Measurements from ENCODE around the gene RAB12. TPM values are rescaled to one million over a fixed set of nuclear protein-coding genes. Genes with fewer than 3 reads are reported as not detected.
A peak's percentile ranks its signal among the peaks of the same experiment; 100 is the strongest.

Gene RAB12
- total RNA-seq, 1 donor from 2014 or later, result 41.4 TPM

DNA sequence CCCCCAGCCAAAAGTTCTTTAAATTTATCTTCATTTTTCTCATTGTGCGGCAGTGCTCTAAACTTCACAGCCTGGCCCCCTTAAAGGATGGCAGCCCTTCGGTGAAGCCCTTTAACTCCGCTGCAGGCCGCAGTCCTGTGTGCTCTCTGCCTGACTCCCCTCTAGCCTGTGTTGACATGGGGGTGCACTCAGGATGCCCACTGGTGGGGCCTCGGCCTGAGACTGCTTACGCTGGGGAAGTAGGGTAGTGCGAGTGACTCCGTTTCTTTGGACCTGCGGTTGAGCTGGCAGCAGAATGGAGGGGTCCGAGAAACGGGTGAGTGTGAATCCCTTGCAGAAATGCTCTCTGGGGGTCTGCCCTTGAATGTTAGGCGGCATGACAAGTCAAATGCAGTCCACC, 5.6 kb downstream of the RAB12 start:
- TF ChIP-seq EZH2 (IDR thresholded peaks at IDR 0.05) (no peak), EZH2phosphoT487 (IDR thresholded peaks at IDR 0.05) (no peak)
- TF ChIP-seq, protein P1, sequence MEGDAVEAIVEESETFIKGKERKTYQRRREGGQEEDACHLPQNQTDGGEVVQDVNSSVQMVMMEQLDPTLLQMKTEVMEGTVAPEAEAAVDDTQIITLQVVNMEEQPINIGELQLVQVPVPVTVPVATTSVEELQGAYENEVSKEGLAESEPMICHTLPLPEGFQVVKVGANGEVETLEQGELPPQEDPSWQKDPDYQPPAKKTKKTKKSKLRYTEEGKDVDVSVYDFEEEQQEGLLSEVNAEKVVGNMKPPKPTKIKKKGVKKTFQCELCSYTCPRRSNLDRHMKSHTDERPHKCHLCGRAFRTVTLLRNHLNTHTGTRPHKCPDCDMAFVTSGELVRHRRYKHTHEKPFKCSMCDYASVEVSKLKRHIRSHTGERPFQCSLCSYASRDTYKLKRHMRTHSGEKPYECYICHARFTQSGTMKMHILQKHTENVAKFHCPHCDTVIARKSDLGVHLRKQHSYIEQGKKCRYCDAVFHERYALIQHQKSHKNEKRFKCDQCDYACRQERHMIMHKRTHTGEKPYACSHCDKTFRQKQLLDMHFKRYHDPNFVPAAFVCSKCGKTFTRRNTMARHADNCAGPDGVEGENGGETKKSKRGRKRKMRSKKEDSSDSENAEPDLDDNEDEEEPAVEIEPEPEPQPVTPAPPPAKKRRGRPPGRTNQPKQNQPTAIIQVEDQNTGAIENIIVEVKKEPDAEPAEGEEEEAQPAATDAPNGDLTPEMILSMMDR (IDR thresholded peaks at IDR 0.05), result no peak
- Histone ChIP-seq H4K20me1 (ENCODE audit: low read depth) (peaks cover 74% of the 10 kb centered on the region), H3K9me3 (ENCODE audit: low read depth) (no peaks in the 10 kb centered on the region), H3K36me3 (no peaks in the 10 kb centered on the region), H3K9ac (no peak overlapping the region), H3K27me3 (no peaks in the 10 kb centered on the region), H3F3A (ENCODE audit: low read depth) (no peaks in the 10 kb centered on the region), H3K4me2 (no peak overlapping the region), H3K4me3 (no peak overlapping the region), H3K79me2 (ENCODE audit: low read depth) (peaks cover 100% of the 10 kb centered on the region), H3K4me1 (peaks cover 11% of the 10 kb centered on the region), H2AFZ (replicated peaks) (no peak overlapping the region), H3K27ac (no peak overlapping the region)
- no peak for DNase-seq (ENCODE audit: low spot score)
- H3K9me3 Mint-ChIP-seq, result no peaks in the 10 kb centered on the region
- peaks cover 24% of the 10 kb centered on the region for H3K4me1 Mint-ChIP-seq
- H3K36me3 Mint-ChIP-seq, result peaks cover 14% of the 10 kb centered on the region
- H3K4me3 Mint-ChIP-seq, result no peak overlapping the region
- peak overlapping the region; percentile 37 for H3K27ac Mint-ChIP-seq
- H3K27me3 Mint-ChIP-seq (ENCODE audit: insufficient read depth, low read depth), result no peaks in the 10 kb centered on the region

DNA sequence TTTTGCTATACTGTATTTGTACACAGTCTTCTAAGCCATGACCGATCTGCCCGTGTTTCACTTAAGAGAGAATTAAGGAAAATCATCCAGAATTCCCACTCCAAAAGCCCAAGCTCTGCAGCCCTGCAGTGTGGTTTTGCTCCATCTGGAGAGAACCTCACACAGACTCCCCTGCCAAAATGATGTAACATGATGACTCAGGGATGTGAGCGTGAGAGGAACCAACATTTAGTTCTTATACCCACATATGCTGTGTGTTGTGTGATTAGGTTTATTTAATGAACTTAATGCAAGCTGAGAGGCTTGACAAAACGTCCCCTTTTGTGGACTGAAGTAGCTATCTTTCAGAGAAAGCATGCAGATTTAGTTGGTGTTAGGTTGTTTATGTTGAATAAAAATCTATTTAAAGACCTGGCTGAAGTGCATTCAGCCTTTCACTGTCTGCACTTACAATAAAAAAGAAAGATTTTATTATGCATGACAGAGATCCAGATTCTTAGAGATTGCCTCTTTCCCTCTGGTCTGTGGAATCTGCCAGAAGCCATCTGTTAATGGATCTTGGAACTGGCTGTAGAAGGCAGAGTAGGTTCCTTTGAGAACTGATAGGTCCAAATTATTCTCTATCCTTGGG, 6.3 kb downstream of the RAB12 start:
- Histone ChIP-seq H3K27me3 (no peaks in the 10 kb centered on the region), H3K4me1 (peaks cover 9% of the 10 kb centered on the region), H3K79me2 (ENCODE audit: low read depth) (peaks cover 100% of the 10 kb centered on the region), H2AFZ (replicated peaks) (no peak overlapping the region), H3K4me3 (no peak overlapping the region), H3K4me2 (no peak overlapping the region), H3F3A (ENCODE audit: low read depth) (no peaks in the 10 kb centered on the region), H3K9ac (no peak overlapping the region), H3K9me3 (ENCODE audit: low read depth) (no peaks in the 10 kb centered on the region), H3K36me3 (no peaks in the 10 kb centered on the region), H4K20me1 (ENCODE audit: low read depth) (peaks cover 67% of the 10 kb centered on the region), H3K27ac (no peak overlapping the region)
- H3K9me3 Mint-ChIP-seq, result peaks cover under 1% of the 10 kb centered on the region
- DNase-seq (ENCODE audit: low spot score), result no peak
- TF ChIP-seq, protein P1 (IDR thresholded peaks at IDR 0.05), result no peak
- TF ChIP-seq EZH2phosphoT487 (IDR thresholded peaks at IDR 0.05), result no peak
- no peak for TF ChIP-seq EZH2 (IDR thresholded peaks at IDR 0.05)
- no peak overlapping the region for H3K27ac Mint-ChIP-seq
- peaks cover 15% of the 10 kb centered on the region for H3K36me3 Mint-ChIP-seq
- H3K4me1 Mint-ChIP-seq, result peaks cover 20% of the 10 kb centered on the region
- H3K27me3 Mint-ChIP-seq (ENCODE audit: insufficient read depth, low read depth), result no peaks in the 10 kb centered on the region
- no peak overlapping the region for H3K4me3 Mint-ChIP-seq

DNA sequence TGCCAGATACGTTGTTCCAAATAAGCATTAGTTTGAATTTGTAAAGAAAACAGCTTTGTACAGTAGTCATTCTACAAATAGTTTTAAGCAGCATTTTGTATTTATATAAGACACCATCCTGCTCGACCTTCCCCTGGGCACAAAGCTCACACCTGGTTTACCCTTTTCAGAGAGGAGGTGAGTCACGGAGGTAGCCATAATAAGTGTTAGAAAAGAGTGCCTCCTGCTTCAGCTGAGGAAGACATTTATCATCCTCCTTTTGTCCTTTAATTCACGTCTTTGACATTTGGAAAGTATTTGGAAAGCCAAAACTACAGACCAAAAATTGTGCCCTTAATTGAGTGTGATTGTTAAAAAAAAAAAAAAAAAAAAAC, 6.8 kb downstream of the RAB12 start:
- peaks cover 4% of the 10 kb centered on the region for H3K4me1 ChIP-seq
- H3K79me2 ChIP-seq (ENCODE audit: low read depth), result peaks cover 100% of the 10 kb centered on the region
- Mint-ChIP-seq H3K4me3 (no peak overlapping the region), H3K36me3 (peaks cover 19% of the 10 kb centered on the region), H3K27me3 (ENCODE audit: insufficient read depth, low read depth) (peaks cover 2% of the 10 kb centered on the region), H3K4me1 (peaks cover 16% of the 10 kb centered on the region), H3K9me3 (peaks cover 2% of the 10 kb centered on the region), H3K27ac (no peak overlapping the region)
- H3F3A ChIP-seq (ENCODE audit: low read depth), result no peaks in the 10 kb centered on the region
- no peak for TF ChIP-seq EZH2 (IDR thresholded peaks at IDR 0.05)
- no peak for TF ChIP-seq EZH2phosphoT487 (IDR thresholded peaks at IDR 0.05)
- TF ChIP-seq, protein P1 (IDR thresholded peaks at IDR 0.05), result no peak
- H3K27ac ChIP-seq, result no peak overlapping the region
- H2AFZ ChIP-seq (replicated peaks), result no peak overlapping the region
- no peaks in the 10 kb centered on the region for H3K27me3 ChIP-seq
- H3K36me3 ChIP-seq, result no peaks in the 10 kb centered on the region
- H3K9me3 ChIP-seq (ENCODE audit: low read depth), result no peaks in the 10 kb centered on the region
- DNase-seq (ENCODE audit: low spot score), result no peak
- H3K4me2 ChIP-seq, result no peak overlapping the region
- H3K4me3 ChIP-seq, result no peak overlapping the region
- peaks cover 62% of the 10 kb centered on the region for H4K20me1 ChIP-seq (ENCODE audit: low read depth)
- no peak overlapping the region for H3K9ac ChIP-seq

All from neural progenitor cell (in vitro differentiated cells).